ENCODE results near the gene UBAP1. TPM values are rescaled to one million over a fixed set of nuclear protein-coding genes. Genes with fewer than 3 reads are reported as not detected.
A peak's percentile ranks its signal among the peaks of the same experiment; 100 is the strongest.

The UBAP1 gene
- polyA plus RNA-seq, 1 experiment: 56.7 TPM

- CTCF ChIA-PET: interaction anchor here (3.2 kb wide), 1 partner anchor 75 kb away, joined by 12 read pairs; no protein-coding TSS in a partner anchor
- no peak for TF ChIP-seq CTCF (IDR thresholded peaks at IDR 0.05; ENCODE audit: low read depth, low read length)
- no peak for DNase-seq (ENCODE audit: low read depth, low spot score)
- Histone ChIP-seq H3K27ac (ENCODE audit: low read depth, low read length) (no peak overlapping the region), H3K9me3 (ENCODE audit: control insufficient read depth, insufficient read depth, low read length) (no peaks in the 10 kb centered on the region), H3K27me3 (ENCODE audit: control insufficient read depth, insufficient read depth, low read length) (no peaks in the 10 kb centered on the region), H3K4me3 (ENCODE audit: low read depth, low read length) (peak overlapping the region; percentile 72)
- POLR2A ChIA-PET: interaction anchor here (0.6 to 1.4 kb wide), 8 partner anchors 14 to 199 kb away, joined by 3 to 8 read pairs (median 4); partner anchors contain the start of gene MYORG
Measured at GRCh38 chr9:34177593-34178435, 1.0 kb upstream of the UBAP1 start.

DNA sequence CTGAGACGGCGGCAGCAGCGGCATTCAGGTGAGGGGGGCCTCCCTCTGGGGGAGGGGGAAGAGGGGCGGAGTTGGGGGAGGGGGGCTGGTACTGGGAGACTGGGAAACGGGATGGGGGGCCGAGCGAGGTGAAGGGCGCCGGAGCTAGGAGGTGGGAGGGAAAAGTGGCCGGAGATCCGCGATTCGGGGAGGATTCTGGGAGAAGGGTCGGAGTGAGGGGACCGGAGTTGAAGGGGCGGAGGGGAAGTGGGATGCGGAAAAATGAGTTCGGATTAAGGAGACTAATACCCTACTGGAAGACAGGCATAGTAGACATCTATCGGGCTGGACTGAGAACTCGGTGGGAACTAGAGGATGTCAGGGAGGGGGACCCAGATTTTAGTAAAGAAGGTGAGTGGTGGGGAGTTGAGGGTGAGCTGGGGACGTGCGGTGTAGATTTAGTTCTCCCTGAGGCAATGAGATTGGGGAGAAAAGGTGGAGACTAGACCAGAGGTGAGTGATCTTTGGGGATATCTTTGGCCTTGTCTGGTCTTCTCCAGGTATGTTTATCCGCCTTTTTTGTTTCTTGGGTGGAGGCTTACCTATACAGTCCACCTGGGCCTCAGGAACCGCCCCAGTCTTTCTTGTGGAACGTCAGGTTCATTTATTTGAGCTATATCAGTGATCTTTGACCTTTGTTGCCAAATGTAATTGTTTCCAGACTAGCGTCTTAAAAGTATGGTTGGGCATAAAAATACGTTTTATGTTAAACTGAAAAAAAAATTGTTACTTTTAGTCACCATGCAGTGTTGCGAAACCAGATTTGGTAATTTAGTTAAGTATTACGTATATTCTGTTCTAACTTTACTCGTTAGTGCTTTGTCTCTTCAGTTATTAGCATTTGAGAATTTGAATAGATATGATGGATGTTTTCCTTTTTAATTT is 632 bp downstream of the UBAP1 start:
- Histone ChIP-seq H3K9me3 (ENCODE audit: control insufficient read depth, insufficient read depth, low read length) (no peaks in the 10 kb centered on the region), H3K27me3 (ENCODE audit: control insufficient read depth, insufficient read depth, low read length) (no peaks in the 10 kb centered on the region), H3K27ac (ENCODE audit: low read depth, low read length) (peak overlapping the region; percentile 68), H3K4me3 (ENCODE audit: low read depth, low read length) (peak overlapping the region; percentile 72)
- ChIA-PET CTCF (interaction anchor here (0.7 to 3.2 kb wide), 2 partner anchors 74 to 76 kb away, joined by 6 to 12 read pairs; no protein-coding TSS in a partner anchor), POLR2A (interaction anchor here (0.8 to 1.4 kb wide), 7 partner anchors 18 to 270 kb away, joined by 3 to 8 read pairs (median 4); partner anchors contain the start of gene MYORG)
- no peak for TF ChIP-seq CTCF (IDR thresholded peaks at IDR 0.05; ENCODE audit: low read depth, low read length)
- no peak for DNase-seq (ENCODE audit: low read depth, low spot score)

- ChIA-PET POLR2A (no interaction called here), CTCF (no interaction called here)
- Histone ChIP-seq H3K27me3 (ENCODE audit: control insufficient read depth, insufficient read depth, low read length) (no peaks in the 10 kb centered on the region), H3K4me3 (ENCODE audit: low read depth, low read length) (no peak overlapping the region), H3K27ac (ENCODE audit: low read depth, low read length) (no peak overlapping the region), H3K9me3 (ENCODE audit: control insufficient read depth, insufficient read depth, low read length) (no peaks in the 10 kb centered on the region)
- DNase-seq (ENCODE audit: low read depth, low spot score): peak; percentile 45
- TF ChIP-seq CTCF (IDR thresholded peaks at IDR 0.05; ENCODE audit: low read depth, low read length): no peak
Measured at GRCh38 chr9:34185778-34186551, 7.1 kb downstream of the UBAP1 start.

DNA sequence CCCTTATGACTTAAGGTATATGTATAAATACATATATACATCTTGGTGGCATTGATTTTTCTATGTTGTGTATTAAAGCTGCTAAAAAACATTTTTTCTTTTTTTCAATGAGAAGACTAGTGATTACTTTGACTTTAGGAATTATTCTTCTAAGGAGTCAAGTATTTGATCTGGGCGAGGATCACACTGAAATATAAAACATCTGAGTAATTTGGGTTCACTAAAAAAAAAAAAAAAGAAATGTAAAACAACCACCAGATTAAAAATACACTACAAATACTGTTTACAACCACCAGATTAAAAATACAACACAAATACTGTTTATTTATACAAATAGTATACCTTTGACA is 9.0 kb downstream of the UBAP1 start:
- ChIA-PET POLR2A (no interaction called here), CTCF (interaction anchor here (0.5 to 0.8 kb wide), 3 partner anchors 33 to 114 kb away, joined by 3 read pairs; no protein-coding TSS in a partner anchor)
- Histone ChIP-seq H3K27ac (ENCODE audit: low read depth, low read length) (no peak overlapping the region), H3K27me3 (ENCODE audit: control insufficient read depth, insufficient read depth, low read length) (no peaks in the 10 kb centered on the region), H3K4me3 (ENCODE audit: low read depth, low read length) (no peak overlapping the region), H3K9me3 (ENCODE audit: control insufficient read depth, insufficient read depth, low read length) (no peaks in the 10 kb centered on the region)
- DNase-seq (ENCODE audit: low read depth, low spot score): no peak
- no peak for TF ChIP-seq CTCF (IDR thresholded peaks at IDR 0.05; ENCODE audit: low read depth, low read length)
